GM06990 (cell line): Measurements from ENCODE around the gene CRTC3.

Experiments used
- DNase-seq: peaks from one replicate; pipeline ENCODE4 v3.0.0-alpha.2; 2011; ENCODE audit not compliant: insufficient read length; ENCODE audit errors: extremely low read depth
- H3K27me3 ChIP-seq: replicated peaks from 2 replicates; pipeline ENCODE4 v1.6.0; 2011; ENCODE audit warnings: low read length; ENCODE audit not compliant: control insufficient read depth, insufficient read depth
- H3K36me3 ChIP-seq: 2 replicates; pipeline ENCODE4 v1.5.1; 2011; ENCODE audit warnings: low read length; ENCODE audit not compliant: control insufficient read depth, insufficient read depth
- H3K4me3 ChIP-seq: replicated peaks from 2 replicates; pipeline ENCODE4 v1.5.1; 2011; ENCODE audit warnings: low read depth, mild to moderate bottlenecking, control low read depth, low read length
- TF ChIP-seq, protein P1 (sequence below): IDR thresholded peaks from 2 replicates; pipeline ENCODE4 v1.5.1; 2011; ENCODE audit warnings: low read length, control low read depth, mild to moderate bottlenecking, inconsistent platforms; ENCODE audit not compliant: insufficient read depth, poor library complexity, severe bottlenecking

The CRTC3 gene

DNA sequence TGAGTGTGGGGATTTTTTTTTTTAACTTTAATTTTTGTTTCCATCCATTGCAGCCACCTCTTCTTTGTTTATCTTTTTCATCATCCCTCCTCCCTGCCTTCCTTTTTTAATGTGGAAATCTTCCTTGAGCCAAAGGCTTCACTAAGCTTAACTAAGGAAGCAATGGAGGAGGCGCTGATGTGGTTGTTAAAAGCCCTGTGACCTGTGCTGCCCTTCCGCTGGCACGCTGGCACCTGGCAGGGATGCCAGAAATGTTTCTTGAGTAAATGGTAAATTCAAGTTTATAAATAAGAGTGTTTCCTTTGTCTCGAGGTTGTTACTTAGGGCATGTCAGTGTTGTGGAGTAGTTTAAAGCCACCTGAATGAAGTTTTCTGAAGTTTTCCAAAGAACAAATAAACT lies 69.4 kb downstream of the CRTC3 start:
- DNase-seq, result no peak
- Histone ChIP-seq H3K27me3 (no peaks in the 10 kb centered on the region), H3K4me3 (no peak overlapping the region), H3K36me3 (no peaks in the 10 kb centered on the region; the same call in none of the 2 replicates)
- TF ChIP-seq, protein P1, sequence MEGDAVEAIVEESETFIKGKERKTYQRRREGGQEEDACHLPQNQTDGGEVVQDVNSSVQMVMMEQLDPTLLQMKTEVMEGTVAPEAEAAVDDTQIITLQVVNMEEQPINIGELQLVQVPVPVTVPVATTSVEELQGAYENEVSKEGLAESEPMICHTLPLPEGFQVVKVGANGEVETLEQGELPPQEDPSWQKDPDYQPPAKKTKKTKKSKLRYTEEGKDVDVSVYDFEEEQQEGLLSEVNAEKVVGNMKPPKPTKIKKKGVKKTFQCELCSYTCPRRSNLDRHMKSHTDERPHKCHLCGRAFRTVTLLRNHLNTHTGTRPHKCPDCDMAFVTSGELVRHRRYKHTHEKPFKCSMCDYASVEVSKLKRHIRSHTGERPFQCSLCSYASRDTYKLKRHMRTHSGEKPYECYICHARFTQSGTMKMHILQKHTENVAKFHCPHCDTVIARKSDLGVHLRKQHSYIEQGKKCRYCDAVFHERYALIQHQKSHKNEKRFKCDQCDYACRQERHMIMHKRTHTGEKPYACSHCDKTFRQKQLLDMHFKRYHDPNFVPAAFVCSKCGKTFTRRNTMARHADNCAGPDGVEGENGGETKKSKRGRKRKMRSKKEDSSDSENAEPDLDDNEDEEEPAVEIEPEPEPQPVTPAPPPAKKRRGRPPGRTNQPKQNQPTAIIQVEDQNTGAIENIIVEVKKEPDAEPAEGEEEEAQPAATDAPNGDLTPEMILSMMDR, result no peak

DNA sequence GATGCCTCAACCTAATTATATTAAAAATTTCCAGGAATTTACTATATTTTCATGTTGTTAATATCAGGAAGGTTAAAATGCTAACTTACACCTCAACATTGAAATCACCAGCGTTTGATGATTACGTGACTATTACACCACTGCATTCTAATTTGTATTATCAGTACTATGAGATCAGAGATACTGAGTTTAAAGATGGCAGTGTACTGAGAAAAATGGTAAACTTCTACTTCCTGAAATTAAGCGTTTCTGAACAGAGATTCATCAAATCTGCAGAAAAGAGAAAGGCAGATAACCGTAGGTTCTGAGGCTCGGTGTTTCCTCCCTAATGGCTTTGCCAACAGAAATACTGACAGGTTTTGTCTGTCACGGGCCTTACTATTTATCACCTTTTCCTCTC lies 69.9 kb downstream of the CRTC3 start:
- Histone ChIP-seq H3K4me3 (no peak overlapping the region), H3K27me3 (no peaks in the 10 kb centered on the region), H3K36me3 (no peaks in the 10 kb centered on the region; the same call in none of the 2 replicates)
- TF ChIP-seq, protein P1, result no peak
- no peak for DNase-seq

DNA sequence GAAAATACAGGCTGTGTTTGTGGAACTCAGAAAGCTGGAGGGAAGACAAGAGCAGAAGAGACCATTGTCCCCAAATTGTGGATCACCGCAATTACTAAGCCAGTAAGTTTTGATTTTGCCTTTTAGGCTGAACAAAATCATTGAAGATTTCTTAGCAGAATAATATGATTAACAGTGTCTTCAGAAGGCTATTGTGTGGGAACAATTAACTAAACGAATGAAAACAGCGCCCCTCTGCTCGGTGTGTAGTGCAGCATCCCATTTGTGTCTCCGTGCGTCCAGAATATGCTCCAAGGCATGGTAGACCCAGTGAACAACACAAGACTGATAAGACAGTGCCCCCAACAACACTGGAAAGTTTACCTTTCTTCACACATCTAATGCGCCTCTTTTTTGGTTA lies 71.2 kb downstream of the CRTC3 start:
- Histone ChIP-seq H3K36me3 (no peaks in the 10 kb centered on the region; the same call in 1 of the 2 replicates), H3K27me3 (no peaks in the 10 kb centered on the region), H3K4me3 (no peak overlapping the region)
- no peak for DNase-seq
- TF ChIP-seq, protein P1, result no peak

DNA sequence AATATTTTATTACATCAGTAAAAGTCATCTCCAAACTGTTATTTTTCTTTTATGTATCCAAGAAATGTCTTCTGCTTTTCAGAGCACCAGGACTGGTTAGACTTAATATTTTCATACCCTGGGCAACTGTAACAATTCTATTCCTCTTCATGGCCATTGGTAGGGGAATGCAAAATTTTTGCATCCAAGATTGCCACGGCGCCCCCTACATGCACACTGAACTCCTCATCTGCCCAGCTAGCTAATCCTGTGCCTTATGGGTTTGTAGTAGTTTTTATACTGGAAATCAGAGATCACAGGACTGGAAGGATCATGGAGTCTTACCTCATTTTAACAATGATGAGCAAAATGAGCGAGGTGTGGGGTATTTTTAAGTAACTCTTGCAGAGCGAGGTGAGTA lies 74.2 kb downstream of the CRTC3 start:
- no peaks in the 10 kb centered on the region for H3K27me3 ChIP-seq
- DNase-seq, result no peak
- H3K36me3 ChIP-seq, result peaks cover 10% of the 10 kb centered on the region
- TF ChIP-seq, protein P1, result peak; percentile 56
- no peak overlapping the region for H3K4me3 ChIP-seq

DNA sequence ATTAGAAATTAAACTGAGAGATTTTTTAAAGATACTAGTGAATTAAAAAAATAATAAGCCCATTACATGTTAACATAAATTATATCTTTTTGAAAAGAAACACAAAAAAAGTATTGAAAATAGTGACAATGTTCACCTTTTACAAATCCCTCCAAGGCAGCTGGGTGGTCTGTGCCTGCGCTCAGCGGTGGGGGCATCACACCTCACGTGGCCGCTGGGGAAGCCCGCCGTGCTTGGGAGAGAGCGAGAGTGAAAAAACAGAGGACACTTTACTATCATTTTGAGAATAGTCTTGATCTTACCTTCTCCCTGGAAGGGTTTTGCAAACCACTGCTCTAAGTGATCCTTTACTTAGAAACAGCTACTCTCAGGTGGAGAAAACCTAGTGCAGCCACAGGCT lies 76.9 kb downstream of the CRTC3 start:
- Histone ChIP-seq H3K27me3 (no peaks in the 10 kb centered on the region), H3K36me3 (peaks cover 16% of the 10 kb centered on the region), H3K4me3 (no peak overlapping the region)
- TF ChIP-seq, protein P1, result no peak
- DNase-seq, result no peak

DNA sequence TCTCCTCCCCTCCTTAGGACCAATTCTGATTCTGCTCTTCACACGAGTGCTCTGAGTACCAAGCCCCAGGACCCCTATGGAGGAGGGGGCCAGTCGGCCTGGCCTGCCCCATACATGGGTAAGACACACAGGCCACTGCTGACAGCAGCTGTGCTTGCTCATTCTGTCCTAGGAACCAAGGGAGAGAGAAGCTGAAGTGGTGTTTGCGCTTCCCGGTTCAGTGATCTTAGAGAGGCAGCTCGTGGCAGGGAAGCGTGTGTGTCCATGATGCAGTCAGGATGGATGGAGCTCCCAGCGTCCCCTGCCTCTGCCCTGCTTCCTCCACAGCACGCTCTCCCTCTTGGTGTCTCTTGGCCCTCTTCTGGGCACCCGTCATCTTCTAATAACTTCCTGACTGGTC lies 77.6 kb downstream of the CRTC3 start:
- Histone ChIP-seq H3K4me3 (no peak overlapping the region), H3K36me3 (peaks cover 17% of the 10 kb centered on the region), H3K27me3 (no peaks in the 10 kb centered on the region)
- DNase-seq, result no peak
- TF ChIP-seq, protein P1, result no peak
